Kidney (tissue), 14 donors: ENCODE measurements around the gene CALML5. TPM values are rescaled to one million over a fixed set of nuclear protein-coding genes. Genes with fewer than 3 reads are reported as not detected.

ENCODE experiments used
- DNase-seq, 5 donors: peaks; one replicate each; pipeline ENCODE4 v3.0.0-alpha.2; 2013 to 2020
- FAIRE-seq: peaks from 2 replicates; lab custom pipeline; 2012; peaks lifted over from hg19 to GRCh38; lab: Jason Lieb, UNC
- H3K27ac ChIP-seq, 2 donors: one replicate each; pipeline ENCODE4 v1.7.0; 2013; ENCODE audit warnings: low read depth in 2 of 2, low read length in 2 of 2, inconsistent platforms in 1 of 2
- H3K27me3 ChIP-seq: one replicate; pipeline ENCODE4 v1.7.1; 2013; ENCODE audit warnings: low read length, inconsistent platforms; ENCODE audit not compliant: control insufficient read depth, insufficient read depth
- H3K36me3 ChIP-seq, 3 donors: one replicate each; pipeline versions ENCODE4 v1.7.0 to v1.7.1; 2013; ENCODE audit warnings: low read length in 3 of 3, control low read depth in 1 of 3, inconsistent platforms in 1 of 3; ENCODE audit not compliant: insufficient read depth in 3 of 3, control insufficient read depth in 2 of 3
- H3K4me1 ChIP-seq, 3 donors: one replicate each; pipeline versions ENCODE4 v1.7.0 to v1.7.1; 2013; ENCODE audit warnings: low read length in 3 of 3, inconsistent platforms in 1 of 3, low read depth in 1 of 3; ENCODE audit not compliant: control insufficient read depth in 2 of 3, insufficient read depth in 2 of 3
- H3K4me3 ChIP-seq, 3 donors: one replicate each; pipeline versions ENCODE4 v1.7.0 to v1.8.1; 2013; ENCODE audit warnings: low read length in 3 of 3, control low read depth in 1 of 3, inconsistent platforms in 1 of 3
- H3K9ac ChIP-seq, 3 donors: one replicate each; pipeline versions ENCODE4 v1.7.0 to v1.7.1; 2013; ENCODE audit warnings: low read length in 3 of 3, control low read depth in 1 of 3, inconsistent platforms in 1 of 3
- H3K9me3 ChIP-seq, 3 donors: one replicate each; pipeline versions ENCODE4 v1.7.0 to v1.7.1; 2013; ENCODE audit warnings: low read length in 3 of 3, control low read depth in 1 of 3, inconsistent platforms in 1 of 3; ENCODE audit not compliant: control insufficient read depth in 2 of 3, insufficient read depth in 1 of 3
- intact Hi-C: fragments of 100-400 bp; cut with DNase I; formaldehyde crosslinking; loops from one replicate; pipeline ENCODE4 v1.11.1; 2022
- polyA plus RNA-seq: library from polyadenylated mRNA; stranded (reverse); fragments of 350-450 nt; fragmentation: Illumina TruSeq; extraction: RNeasy Lipid Tissue Mini Kit (QIAGEN cat#74804); gene quantifications from one replicate; pipeline ENCODE4 v1.2.3, GENCODE V29; 2014; ENCODE audit warnings: low read depth, low replicate concordance; ENCODE audit not compliant: insufficient read depth
- total RNA-seq: library from RNA; stranded (reverse); fragmentation: NEBNext Ultra II Directional; extraction: Animal tissue kit (Norgen Biotek cat#: 25700); gene quantifications from one replicate; pipeline ENCODE4 v1.2.1, GENCODE V29; 2021
- TF ChIP-seq, protein P1 (sequence below): IDR thresholded peaks from 3 replicates; pipeline ENCODE4 v1.5.1; 2012; ENCODE audit warnings: mild to moderate bottlenecking, moderate library complexity, borderline replicate concordance; ENCODE audit not compliant: insufficient read depth; ENCODE audit errors: extremely low read depth
- donor health status: control.
- donor health status: control.
- donor health status: control.
- donor health status: control.
- donor health status: control.
- donor health status: DM: yes; HTN: yes; CAD: no.
- donor health status: Normal renal cell carcinoma (clear cell type).

Gene CALML5
- total and polyA plus RNA-seq, 2 donors from 2014 or later: not detected

DNA sequence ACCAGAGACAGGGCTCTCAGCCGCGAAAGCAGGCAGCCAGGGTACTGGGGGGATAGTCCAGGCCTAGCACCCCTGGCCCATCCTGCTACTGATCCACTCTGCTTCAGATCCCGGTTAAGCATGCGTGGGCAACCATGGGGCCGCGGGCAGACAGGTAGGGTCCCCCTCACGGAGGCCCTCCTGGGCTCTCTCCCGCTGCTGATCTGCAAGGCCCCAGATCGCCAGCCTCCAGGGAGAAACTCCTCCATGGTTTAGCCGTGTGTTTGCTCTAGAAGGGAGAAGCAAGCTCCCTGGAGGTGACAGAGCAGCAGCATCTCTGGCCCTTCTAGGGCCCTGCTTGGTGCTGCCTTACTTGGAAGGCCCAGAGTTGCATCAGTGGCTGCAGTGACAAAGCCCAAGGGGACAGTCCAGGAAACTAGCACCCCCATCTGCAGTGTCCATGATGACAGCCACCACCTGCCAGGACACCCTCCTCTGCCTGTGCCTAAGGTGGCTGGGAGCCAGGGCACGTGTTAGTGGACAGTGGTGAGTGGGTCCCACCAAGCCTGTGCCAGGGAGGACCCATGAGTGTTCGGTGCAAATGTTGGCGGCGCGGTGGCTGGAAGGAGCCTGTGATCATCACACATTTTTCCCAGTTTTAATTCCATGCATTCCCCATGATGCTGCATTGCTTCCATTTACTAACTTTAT, 29.2 kb downstream of the CALML5 start:
- TF ChIP-seq, protein P1, sequence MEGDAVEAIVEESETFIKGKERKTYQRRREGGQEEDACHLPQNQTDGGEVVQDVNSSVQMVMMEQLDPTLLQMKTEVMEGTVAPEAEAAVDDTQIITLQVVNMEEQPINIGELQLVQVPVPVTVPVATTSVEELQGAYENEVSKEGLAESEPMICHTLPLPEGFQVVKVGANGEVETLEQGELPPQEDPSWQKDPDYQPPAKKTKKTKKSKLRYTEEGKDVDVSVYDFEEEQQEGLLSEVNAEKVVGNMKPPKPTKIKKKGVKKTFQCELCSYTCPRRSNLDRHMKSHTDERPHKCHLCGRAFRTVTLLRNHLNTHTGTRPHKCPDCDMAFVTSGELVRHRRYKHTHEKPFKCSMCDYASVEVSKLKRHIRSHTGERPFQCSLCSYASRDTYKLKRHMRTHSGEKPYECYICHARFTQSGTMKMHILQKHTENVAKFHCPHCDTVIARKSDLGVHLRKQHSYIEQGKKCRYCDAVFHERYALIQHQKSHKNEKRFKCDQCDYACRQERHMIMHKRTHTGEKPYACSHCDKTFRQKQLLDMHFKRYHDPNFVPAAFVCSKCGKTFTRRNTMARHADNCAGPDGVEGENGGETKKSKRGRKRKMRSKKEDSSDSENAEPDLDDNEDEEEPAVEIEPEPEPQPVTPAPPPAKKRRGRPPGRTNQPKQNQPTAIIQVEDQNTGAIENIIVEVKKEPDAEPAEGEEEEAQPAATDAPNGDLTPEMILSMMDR: no peak
- FAIRE-seq: no peak
- no peak overlapping the region for H3K27ac ChIP-seq
- no peaks in the 10 kb centered on the region for H3K36me3 ChIP-seq
- no peak overlapping the region for H3K4me3 ChIP-seq
- no peak for DNase-seq
- no peak overlapping the region for H3K9ac ChIP-seq
- intact Hi-C loops: no loop called here
- peaks cover 0 to 9% (median 6%) of the 10 kb centered on the region in 3 donors for H3K4me1 ChIP-seq
- no peaks in the 10 kb centered on the region for H3K27me3 ChIP-seq
- H3K9me3 ChIP-seq: peaks cover 0 to 8% (median 0%) of the 10 kb centered on the region in 3 donors

DNA sequence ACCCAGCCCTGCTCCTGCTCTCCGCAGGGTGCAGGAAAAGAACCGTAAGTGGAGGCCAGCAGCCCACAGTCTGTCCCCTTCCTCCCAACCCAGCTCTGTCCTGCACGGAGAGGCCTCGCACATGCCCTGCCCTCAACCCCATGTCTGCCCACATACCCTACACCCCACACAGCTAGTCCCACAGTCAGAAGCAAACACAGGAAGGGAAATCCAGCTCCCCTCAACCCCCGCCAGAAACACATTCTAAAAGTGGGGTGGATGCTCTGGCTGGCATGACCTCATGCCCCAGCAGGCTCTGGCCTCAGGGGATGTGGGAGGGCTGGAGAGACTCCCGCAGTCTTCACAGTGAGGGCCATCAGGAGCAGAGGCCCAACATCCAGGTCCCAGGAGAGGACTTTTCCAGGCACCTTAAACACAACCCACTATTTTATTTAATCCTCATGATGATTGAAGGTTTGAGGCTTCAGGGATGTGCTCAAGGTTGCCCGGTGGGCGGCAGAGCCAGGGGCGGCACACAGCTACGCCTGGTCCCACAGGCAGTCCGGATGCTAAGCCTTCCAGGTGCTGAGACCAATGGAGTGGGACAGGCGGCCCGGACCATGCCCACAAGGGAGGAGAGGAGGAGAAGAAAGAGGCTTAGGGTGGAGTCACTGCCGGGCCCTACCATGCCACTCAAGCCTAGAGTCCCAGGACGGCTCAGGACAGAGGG, 29.9 kb downstream of the CALML5 start:
- Histone ChIP-seq H3K4me3 (no peak overlapping the region), H3K9ac (no peak overlapping the region), H3K27ac (no peak overlapping the region), H3K27me3 (no peaks in the 10 kb centered on the region), H3K9me3 (peaks cover 0 to 8% (median 0%) of the 10 kb centered on the region in 3 donors), H3K4me1 (peaks cover 0 to 9% (median 6%) of the 10 kb centered on the region in 3 donors), H3K36me3 (no peaks in the 10 kb centered on the region)
- DNase-seq (no peak), FAIRE-seq (no peak)
- TF ChIP-seq, protein P1: no peak
- intact Hi-C loops: no loop called here

DNA sequence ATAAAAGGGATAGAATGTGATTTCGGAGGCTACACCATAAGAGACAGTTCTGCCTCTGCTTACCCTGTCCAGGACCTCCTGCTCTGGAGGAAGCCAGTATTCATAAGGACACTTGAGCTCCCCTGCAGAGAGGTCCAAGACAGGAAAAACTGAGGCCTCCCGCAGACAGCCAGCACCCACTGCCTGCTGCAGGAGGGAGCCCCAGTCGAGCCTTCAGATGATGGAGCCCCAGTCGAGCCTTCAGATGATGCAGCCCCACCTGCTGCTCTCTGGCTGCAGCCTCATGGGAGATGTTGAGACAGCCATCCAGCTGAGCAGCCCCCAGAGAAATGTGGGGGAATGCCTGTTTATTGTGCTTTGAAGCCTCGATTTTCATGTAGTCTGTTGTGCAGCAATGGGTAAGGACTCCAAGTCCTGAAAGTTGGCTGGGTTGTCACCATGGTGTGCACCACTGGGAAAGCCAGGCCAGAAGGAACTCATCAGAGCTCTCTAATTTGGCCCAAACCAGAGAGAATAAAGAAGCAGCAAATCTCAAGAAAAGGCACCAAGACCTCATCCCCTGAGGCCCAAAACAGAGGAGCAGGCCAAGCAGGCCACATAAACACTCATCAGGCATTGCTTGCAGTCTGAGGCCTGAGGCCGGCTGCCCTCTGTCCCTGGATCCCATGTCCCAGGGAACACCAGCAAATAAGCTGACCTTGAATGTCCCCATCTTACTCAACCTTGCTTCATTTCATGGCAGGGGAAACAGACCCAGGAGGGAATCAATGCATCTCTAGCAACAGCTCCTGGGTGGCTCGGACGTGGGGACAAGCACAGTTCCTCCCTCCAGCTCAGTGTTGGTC, 30.9 kb downstream of the CALML5 start:
- peaks cover 0 to 9% (median 6%) of the 10 kb centered on the region in 3 donors for H3K4me1 ChIP-seq
- DNase-seq (no peak), FAIRE-seq (no peak)
- no peak overlapping the region for H3K27ac ChIP-seq
- intact Hi-C loops: no loop called here
- H3K27me3 ChIP-seq: no peaks in the 10 kb centered on the region
- peaks cover 0 to 8% (median 0%) of the 10 kb centered on the region in 3 donors for H3K9me3 ChIP-seq
- H3K4me3 ChIP-seq: no peak overlapping the region
- H3K9ac ChIP-seq: no peak overlapping the region
- TF ChIP-seq, protein P1: no peak
- no peaks in the 10 kb centered on the region for H3K36me3 ChIP-seq
